NB4 (cell line): ENCODE data around the gene APC2.

Source experiments
- DNase-seq: peaks from one replicate; pipeline ENCODE4 v3.0.0; 2010; ENCODE audit warnings: low read depth
- H3K4me3 ChIP-seq: one replicate; pipeline ENCODE4 v1.5.1; 2011; ENCODE audit warnings: mild to moderate bottlenecking, low read depth, low read length, moderate library complexity
- CTCF ChIP-seq: IDR thresholded peaks from one replicate; pipeline ENCODE4 v1.5.1; 2012; ENCODE audit warnings: low read depth, low read length
- MAX ChIP-seq: IDR thresholded peaks from 2 replicates; pipeline ENCODE4 v1.6.1; 2011; ENCODE audit warnings: low read depth, low read length
- MYC ChIP-seq: IDR thresholded peaks from 2 replicates; pipeline ENCODE4 v1.6.1; 2011; ENCODE audit warnings: low read depth, low read length
- POLR2A ChIP-seq: IDR thresholded peaks from 2 replicates; pipeline ENCODE4 v1.6.1; 2011; ENCODE audit warnings: mild to moderate bottlenecking; ENCODE audit not compliant: insufficient read length; ENCODE audit errors: extremely low read depth

Gene APC2

GRCh38 chr19:1509602-1510441, 59.9 kb downstream of the APC2 start:
- no peak overlapping the region for H3K4me3 ChIP-seq
- TF ChIP-seq MYC: no peak
- no peak for TF ChIP-seq MAX
- no peak for TF ChIP-seq POLR2A
- TF ChIP-seq CTCF: no peak
- DNase-seq: no peak

GRCh38 chr19:1510442-1510806, 60.5 kb downstream of the APC2 start:
- DNase-seq: no peak
- TF ChIP-seq MAX (no peak), POLR2A (no peak), CTCF (no peak), MYC (no peak)
- H3K4me3 ChIP-seq: no peak overlapping the region

GRCh38 chr19:1510807-1511206, 60.9 kb downstream of the APC2 start:
- TF ChIP-seq CTCF (no peak), MYC (no peak), MAX (no peak), POLR2A (no peak)
- no peak overlapping the region for H3K4me3 ChIP-seq
- no peak for DNase-seq

- no peak for DNase-seq
- TF ChIP-seq POLR2A (no peak), MAX (no peak), CTCF (no peak)
- no peak overlapping the region for H3K4me3 ChIP-seq
These were observed 61.7 kb downstream of the APC2 start for GRCh38 chr19:1511318-1512317.

- DNase-seq: peak; percentile 74
- TF ChIP-seq MYC (no peak), CTCF (no peak), MAX (no peak), POLR2A (no peak)
- no peak within 1 kb of the TSS for H3K4me3 ChIP-seq
These were observed 63.0 kb downstream of the APC2 start, which contains the start of gene ADAMTSL5 for GRCh38 chr19:1512671-1513498. ADAMTSL5 (minus strand) TSS chr19:1513019; CDS start chr19:1510943, 2,076 bp downstream.
